Measurements from ENCODE around the gene UMAD1.

Gene UMAD1

DNA sequence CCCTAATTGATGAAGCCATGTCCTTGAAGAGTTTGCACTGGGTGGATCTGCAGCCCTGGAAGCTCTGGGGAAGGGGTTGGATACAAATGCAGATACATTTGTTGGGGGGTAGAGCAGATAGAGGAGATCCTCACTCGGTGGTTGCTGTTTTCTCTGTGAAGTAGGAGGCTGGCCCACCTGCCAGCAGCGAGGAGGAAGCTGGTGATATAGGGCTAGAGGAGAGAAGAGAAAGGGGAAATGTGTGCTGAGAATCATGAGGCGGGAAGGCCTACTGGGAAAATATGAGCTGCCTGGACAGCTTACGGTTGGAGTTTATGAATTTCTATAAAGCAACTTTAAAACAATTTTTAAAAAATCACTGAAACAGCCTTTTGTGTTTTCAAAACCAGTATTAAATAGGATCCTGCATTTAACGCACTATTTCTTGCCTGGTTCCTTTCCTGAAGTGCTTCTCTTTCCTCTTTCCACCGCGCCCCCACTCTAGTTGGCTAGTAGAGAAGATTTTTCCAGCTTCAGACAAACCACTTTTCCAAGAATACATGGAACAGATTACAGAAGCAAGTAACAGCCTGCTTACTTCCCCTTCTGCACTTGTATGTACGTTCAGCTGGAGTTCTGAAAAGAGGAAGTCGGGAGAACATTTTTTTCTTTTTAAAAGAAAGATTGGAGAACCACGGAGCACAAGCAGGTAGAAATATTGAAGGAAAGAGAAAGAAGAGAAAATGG is 227.5 kb downstream of the UMAD1 start:
- DNase-seq (ENCODE audit: insufficient read length, low spot score) = no peak

DNA sequence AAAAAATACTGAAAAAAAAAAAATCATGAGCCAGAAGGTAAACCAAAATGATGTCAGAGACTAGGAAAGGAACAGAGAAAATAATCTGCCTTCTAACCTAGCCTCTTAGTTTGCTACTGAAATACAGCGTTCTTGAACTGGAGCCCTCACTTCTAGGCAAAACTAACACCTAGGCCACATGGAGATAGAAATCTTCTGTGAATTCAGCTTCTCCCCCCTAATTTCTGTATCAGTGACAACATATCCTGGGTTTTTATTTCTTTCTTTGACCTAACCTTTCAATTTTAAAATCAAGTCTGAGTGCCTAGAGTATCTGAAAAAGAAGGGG is 228.0 kb downstream of the UMAD1 start:
- DNase-seq (ENCODE audit: insufficient read length, low spot score) (no peak), FAIRE-seq (no peak)

More for the DNA sequence above, 227.5 kb downstream of the UMAD1 start:
- no peak for FAIRE-seq

DNA sequence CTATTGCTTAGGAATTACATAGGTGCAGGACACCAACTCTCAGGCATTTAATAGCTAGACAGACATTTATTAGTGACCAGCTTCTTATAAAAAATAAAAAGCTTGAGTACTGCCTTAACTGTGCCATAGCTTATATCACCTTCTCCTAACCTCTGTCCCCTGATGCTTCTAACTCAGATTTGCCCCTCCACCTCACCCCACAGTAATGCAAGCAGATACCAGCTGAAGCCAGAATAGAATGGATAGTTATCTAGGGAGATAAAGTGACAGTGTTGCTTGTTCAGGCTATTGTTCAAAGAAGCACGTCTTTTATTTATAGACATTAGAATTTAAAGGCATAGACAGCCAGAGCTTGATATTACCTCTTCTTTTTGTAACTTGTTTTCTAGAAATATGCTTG is 228.5 kb downstream of the UMAD1 start:
- DNase-seq (ENCODE audit: insufficient read length, low spot score) = no peak
- no peak for FAIRE-seq

DNA sequence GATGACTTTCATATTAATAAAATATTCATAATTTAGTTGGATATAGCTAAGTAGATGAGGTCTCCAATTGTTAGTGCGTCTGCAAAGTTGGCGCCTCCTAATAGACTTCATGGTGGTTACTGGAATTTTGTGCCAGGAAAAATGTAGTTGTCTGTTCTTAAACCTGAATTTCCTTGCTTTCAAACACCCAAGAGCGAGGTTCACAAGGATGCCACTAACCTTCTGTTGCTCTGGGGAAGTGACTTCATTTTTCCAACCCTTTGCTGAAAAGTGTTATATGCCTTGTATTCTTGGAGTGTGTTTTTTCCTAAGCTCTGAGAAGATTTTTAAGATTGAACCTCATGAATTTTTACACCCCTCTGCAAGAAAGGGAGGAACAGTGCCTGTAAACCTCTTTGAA is 229.1 kb downstream of the UMAD1 start:
- DNase-seq (ENCODE audit: insufficient read length, low spot score) (no peak), FAIRE-seq (no peak)

DNA sequence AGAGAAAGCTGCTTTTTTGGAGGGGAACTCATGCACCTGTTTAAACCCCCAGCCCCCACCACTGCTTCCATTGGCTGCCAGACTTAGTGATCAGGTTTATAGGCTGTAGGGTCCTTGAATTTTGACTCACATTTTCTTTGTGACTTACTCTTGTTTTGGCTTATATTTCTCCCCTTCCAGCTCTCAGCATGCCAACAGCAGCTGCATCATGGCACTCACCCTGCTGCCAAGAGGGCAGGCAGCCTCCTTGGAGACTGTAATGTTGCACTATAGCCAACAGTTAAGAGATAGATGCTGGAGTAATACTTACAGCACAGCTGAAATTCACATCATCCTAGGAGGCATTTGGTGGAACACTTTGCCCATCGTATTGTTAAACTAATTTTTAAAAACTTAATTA is 230.0 kb downstream of the UMAD1 start:
- FAIRE-seq (no peak), DNase-seq (ENCODE audit: insufficient read length, low spot score) (no peak)

DNA sequence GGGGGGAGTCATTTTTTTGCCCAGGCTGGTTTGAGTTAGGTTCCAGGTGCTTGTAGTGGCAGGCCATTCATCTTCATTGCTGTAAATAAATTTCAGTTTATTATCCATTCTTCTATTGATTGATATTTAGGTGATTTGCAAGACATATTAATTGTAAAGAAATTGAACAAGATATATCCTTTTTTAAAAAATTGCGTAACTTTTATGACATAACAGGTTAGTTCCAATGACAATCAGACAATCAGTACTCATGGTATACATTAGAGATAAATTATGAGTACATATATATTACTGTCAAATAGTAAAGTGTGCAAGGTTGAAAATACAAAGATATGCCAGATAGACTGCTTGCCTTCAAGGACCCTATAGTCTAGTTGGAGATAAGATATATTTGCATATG is 235.9 kb downstream of the UMAD1 start:
- FAIRE-seq (no peak), DNase-seq (ENCODE audit: insufficient read length, low spot score) (no peak)

DNA sequence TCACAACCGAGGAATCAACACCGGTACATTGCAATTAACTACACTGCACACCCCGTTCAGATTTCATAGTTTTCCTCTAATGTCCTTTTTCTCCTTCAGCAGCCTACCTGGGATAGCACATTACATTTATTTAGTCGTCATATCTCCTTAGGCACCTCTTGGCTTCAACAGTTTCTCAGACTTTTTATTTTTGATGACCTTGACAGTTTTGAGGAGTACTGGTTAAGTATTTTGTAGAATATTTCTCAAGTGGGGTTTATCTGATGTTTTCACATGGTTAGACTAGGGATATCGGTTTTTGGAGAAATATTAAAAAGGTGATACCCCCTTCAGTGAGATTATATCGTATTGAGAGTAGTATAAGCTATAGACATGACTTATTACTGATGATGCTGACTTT is 241.0 kb downstream of the UMAD1 start:
- no peak for FAIRE-seq

DNA sequence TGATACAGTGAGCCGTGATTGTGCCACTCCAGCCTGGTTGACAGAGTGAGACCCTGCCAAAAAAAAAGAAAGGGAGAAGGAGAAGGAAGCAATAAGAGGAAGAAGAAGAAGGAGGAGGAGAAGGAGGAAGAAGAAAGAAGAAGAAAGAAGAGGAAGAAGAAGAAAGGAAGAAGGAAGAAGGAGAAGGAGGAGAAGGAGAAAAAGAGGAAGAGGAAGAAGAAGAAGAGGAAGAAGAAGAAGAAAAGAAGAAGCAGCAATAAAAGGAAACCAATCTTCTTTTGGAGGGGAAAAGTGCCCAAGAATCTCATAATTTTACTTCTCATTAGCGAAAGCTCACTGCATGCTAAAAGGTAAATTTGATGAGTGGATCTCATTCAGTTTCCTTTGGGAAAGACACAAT is 242.3 kb downstream of the UMAD1 start:
- DNase-seq (ENCODE audit: insufficient read length, low spot score) (no peak), FAIRE-seq (no peak)

More for the DNA sequence above, 241.0 kb downstream of the UMAD1 start:
- DNase-seq (ENCODE audit: insufficient read length, low spot score) = no peak

DNA sequence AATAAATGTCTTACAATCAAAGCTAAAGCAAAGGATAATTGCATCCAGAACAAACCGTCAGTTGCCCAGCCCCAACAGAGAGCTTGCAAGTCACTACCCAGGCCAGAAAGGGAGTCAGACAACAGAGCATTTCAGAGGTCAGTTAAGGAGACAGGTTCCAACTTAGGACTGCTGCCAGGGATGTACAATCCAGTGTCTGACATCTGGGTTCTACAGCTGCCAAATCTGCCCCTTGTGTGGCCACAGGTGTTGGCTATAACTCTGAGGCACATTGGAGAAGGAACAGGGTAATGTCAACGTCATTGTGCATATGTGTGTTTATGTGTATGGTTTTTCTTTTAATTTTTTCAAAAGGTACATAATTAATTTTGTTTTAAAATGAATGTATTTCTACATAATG is 242.8 kb downstream of the UMAD1 start:
- FAIRE-seq = no peak

DNA sequence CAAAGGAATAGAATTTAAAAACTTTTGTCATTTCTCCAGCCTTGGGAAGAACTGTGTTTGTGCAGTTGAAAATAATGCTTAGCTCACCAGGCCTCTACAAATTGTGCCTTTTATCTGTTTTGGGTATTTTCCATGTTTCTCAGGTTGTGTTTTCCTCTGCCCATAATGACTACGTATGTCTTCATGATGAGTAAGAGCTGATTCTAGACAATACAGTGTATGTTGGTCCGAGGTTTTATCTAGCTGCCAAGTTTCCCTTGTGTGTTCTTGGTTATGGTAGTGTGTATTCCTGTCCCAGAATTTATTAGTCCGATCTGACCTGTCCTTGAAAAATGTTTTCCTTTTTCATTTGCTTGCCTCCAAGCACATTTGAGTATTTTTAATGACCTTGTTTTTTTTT is 244.3 kb downstream of the UMAD1 start:
- FAIRE-seq (no peak), DNase-seq (ENCODE audit: insufficient read length, low spot score) (no peak)

More for the DNA sequence above, 242.8 kb downstream of the UMAD1 start:
- DNase-seq (ENCODE audit: insufficient read length, low spot score) = no peak

DNA sequence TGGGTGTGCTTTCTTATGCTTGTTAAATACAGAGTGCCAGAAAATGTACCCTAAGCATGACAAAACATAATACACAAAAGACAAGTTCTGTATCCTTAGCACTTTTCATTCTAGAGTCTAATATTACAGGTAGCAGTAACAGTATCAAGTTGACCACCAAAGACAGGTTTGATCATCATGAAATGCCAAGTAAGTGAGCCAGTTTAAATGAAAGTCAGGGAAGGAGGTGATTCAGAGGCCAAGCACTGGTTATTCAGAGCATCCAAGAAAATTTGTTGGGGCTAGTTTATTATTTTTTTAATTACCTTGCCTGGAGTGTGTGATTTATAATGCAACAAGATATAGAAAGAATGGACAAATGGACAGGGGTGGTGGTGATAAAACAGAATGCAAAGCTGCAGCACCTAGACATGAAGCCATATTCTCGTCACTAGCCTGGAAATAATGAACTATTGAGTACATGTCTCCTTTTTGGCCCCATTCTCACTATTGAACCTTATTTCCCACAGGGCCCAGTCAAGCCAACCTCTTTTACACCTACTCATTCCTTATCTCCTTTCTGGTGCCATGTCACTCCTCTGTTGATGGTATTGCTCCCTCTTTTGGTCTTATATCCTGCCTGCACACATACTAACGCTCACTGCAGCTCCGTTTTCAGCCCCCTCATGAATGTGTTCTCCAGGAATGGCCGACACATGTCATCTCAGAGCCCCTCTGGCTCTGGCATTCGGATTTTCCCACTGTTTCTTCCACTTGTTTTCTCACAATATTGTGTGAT is 249.4 kb downstream of the UMAD1 start:
- DNase-seq (ENCODE audit: insufficient read length, low spot score) (no peak), FAIRE-seq (peak; percentile 66)

DNA sequence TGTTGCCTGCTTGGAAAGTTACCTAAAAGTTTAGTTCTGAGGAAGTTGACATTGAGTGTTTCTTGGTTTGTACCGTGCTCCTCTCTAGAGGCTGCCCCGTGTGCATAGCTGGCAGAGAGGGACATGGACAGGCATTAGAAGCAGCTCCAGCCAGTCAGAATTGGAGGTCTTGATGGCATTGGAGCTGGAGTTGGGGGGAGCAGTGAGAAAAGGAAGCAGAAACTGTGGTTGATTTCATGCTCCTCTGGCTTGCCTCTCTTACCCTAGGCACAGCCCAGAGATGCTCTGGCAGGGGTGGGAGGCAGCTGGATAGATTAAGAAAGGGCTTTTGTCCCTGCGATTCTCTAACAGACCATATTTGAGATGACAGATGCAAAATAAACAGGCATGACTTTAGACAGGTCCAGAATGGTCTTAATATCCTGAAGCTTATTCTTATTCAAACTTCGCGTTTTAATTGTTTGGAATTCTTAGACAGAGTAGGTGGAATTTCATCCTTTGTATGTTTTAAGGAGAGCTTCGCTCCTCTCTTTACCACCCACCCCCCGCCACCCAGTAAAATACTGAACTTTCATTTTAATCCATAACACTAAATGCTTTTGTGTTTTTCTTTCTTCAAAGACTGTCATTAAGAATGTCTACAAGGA is 254.6 kb downstream of the UMAD1 start:
- FAIRE-seq = no peak
- DNase-seq (ENCODE audit: insufficient read length, low spot score) = no peak

DNA sequence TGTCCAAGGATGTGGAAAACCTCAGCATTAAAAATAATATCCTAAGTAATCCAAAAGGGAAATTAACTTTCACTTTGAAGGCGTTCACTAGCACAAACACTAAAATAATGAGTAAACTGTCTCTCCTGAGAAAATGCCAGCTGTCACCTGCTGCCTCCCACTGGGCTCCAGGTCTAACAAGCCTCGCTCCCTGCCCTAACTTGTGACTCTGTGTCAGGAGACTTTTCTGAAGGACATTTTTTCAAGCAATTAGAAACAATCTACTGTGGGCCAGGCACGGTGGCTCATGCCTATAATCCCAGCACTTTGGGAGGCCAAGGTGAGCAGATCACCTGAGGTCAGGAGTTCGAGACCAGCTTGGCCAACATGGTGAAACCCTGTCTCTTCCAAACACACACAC is 255.2 kb downstream of the UMAD1 start:
- DNase-seq (ENCODE audit: insufficient read length, low spot score) (no peak), FAIRE-seq (no peak)

DNA sequence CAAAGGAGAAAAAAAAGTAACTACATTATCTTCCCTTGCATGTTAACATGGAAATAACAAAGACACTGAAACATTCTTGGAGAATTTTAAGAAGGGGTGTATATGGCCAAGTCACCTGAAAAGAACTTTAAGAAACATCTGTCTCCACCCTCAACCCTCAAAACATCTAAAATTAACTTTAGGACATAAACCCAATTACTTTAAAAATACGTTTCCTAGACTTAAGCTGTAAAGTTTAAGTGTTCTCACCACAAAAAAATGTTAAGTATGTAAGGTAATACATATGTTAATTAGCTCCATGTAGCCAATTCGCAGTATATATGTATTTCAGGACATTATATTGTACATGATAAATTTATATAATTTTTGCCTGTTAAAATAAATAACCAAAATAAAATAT is 257.0 kb downstream of the UMAD1 start:
- DNase-seq (ENCODE audit: insufficient read length, low spot score) (no peak), FAIRE-seq (no peak)

DNA sequence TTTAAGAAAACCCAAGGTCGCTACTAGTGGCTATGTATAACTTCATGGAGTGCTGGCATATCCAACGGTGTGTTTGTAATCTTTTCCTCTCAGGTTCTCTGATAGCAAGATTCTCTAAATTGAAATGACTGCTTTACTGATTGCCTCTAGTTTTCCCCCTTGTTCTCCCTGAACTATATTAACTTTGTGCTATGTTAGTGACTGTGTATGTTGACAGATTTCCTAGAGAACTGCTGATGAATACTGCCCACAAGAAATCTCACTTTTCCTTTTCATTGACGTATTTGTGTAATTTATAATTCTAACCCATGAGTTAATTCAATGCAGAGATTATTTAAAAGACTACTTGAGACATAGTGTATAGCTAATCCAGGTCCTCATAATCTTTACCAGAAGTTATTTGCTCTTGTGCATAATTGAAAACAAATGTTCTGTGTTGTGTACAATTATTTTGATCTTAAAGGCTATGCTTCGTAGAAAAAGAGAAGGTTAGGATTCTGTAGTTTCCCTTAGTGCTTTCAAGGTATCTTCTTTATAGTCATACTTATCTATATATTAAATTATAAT is 257.5 kb downstream of the UMAD1 start:
- FAIRE-seq = no peak
- no peak for DNase-seq (ENCODE audit: insufficient read length, low spot score)

DNA sequence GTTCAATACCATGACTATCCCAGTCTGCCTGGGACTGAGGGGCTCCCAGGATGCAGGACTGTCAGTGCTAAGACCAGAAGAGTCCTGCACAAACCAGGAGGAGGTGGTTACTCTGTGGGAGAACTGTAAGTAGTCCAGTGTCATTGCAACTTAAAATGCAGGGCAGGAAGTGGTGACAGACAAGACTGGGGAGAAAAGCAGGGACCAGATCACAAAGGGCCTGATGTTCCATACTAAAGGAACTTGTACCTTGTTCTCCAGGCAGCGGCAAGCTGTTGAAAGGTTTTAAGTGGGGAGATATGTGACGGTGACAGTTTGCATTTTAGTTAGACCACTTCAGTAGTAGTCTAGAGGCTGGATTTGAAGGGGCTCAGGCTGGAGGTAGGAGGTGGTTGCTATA is 262.3 kb downstream of the UMAD1 start:
- no peak for FAIRE-seq
- DNase-seq (ENCODE audit: insufficient read length, low spot score) = no peak

DNA sequence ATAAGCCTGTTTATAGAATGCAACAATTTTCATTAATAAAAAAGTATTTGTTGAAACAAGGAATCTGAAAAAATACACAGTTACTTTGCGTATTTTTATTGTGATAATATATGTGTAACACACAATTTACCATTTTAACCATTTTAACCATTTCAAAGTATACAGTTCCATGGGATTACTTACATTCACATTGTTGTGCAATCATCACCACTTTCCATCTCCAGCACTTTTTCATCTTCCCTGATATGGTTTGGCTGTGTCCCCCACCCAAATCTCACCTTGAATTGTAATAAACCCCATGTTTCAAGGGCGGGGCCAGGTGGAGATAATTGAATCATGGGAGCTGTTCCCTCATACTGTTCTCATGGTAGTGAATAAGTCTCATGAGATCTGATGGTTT is 266.8 kb downstream of the UMAD1 start:
- DNase-seq (ENCODE audit: insufficient read length, low spot score) (no peak), FAIRE-seq (no peak)

DNA sequence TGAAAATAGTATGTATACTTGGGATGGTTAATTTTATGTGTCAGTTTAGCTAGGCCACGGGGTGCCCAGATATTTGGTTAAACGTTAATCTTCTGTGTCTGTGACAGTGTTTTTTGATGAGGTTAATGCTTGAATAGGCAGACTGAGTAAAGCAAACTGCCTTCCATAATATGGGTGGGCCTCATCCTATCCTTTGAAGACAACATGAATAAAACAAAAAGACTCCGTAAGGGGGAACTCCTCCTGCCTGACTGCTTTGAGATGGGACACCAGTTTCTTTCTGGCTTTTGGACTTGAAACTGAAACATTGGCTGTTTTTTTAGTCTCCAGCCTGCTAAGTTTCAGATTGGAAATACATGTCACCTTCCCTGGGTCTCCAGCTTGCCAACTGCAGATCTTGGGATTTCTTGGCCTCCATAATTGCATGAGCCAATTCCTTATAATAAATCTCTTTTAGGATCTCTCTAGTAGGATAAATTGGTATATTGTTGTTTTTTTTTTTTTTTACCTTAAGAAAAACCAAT is 268.1 kb downstream of the UMAD1 start:
- DNase-seq (ENCODE audit: insufficient read length, low spot score) (no peak), FAIRE-seq (no peak)

DNA sequence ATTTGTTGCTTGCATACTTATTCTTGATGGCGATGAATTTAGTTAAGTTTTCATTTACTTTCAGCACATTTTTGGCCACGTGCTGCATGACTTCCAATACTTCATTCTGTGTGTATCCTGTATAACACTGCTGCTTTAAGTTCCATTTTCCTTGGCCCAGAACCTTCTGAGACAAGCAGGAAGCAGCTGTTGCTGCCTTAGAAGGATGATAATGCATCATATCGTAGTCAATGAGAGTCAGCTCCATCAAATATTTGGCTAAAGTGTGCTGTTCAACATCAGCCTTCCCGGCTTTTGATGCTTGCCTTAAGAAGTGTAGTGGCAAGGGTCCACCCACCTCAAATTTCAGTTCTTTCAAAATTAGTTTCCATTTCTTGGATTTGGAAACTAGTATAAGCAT is 268.8 kb downstream of the UMAD1 start:
- DNase-seq (ENCODE audit: insufficient read length, low spot score) = no peak
- FAIRE-seq = no peak

DNA sequence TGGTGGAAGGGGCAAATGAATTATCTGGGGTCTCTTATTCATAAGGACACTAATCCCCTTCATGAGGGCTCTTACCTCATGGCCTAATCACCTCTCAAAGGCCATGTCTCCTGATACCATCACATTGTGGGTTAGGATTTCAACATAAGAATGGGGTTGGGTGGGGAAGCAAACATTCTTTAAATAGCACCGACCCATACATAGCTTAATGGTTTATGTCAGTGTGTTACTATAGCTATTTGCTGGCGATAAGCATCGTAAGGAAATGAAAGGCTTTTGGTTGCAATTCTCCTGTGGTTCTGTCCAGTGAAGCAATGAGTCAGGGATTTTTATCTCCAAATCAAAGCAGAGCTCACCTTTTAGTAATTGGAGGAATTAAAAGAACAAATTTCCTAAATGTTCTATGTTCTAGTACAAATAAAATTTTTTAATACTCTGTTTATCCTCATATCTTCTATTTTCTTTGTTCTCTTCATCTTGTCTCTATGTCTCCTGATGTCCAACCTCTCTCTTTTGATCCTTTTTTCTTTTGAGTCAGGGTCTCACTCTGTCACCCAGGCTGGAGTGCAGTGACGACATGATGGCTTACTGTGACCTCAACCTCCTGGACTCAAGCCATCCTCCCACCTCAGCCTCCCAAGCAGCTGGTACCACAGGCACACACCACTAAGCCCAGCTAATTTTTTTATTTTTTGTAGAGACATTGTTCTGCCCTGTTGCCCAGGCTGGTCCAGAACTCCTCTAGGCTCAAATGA is 271.0 kb downstream of the UMAD1 start:
- DNase-seq (ENCODE audit: insufficient read length, low spot score) = peak; percentile 61
- FAIRE-seq = peak; percentile 54

DNA sequence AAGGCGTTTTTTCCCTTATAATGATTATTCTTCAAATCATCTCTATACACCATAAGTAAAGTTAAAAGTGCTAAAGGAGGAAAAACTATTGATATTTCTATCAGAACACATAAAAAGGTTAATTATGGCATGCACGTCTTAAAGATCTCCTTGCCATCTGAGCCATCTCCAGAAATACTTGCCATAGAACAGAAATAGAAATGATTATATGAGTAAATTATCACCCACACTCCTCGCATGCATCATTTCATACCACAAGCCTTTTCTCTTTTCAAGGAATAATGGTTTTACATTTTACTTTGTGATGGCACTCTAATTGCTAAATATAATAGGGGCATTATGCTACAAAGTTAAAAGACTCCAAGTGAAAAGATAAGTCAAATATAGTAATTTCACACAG is 272.4 kb downstream of the UMAD1 start:
- no peak for DNase-seq (ENCODE audit: insufficient read length, low spot score)
- no peak for FAIRE-seq
